ENCODE data around the gene IMMT.
A peak's percentile ranks its signal among the peaks of the same experiment; 100 is the strongest.
"Not testable (repeated sequence)": the region's sequence is repeated elsewhere in the genome, so short reads cannot be mapped to it uniquely, and the experiment has no call there.

The IMMT gene

DNA sequence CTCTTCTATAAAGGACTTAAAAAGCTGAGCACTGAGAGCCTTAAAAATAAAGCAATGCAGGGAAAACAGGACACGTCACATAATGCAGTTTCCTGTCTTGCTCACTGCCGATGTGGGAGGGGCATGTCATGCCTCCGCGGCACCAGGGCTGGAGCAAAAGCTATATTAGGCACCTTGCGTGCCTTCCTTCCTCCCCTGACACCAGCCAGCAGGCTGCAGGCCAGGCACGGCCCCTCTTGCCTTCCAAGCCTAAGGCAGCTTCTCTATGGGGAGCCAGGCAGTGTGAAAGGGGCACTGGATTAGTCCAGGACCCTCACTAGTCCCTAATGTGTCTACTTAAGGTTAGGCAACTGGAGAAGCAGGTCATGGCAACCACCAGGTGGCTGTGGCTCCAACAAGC lies 30.3 kb upstream of the IMMT start:
- no peak for DNase-seq

- no peak for DNase-seq
Observed at GRCh38 chr2:86224645-86225355, 29.5 kb upstream of the IMMT start.

GRCh38 chr2:86223927-86224560 lies 28.8 kb upstream of the IMMT start:
- peak; percentile 17 for DNase-seq

DNA sequence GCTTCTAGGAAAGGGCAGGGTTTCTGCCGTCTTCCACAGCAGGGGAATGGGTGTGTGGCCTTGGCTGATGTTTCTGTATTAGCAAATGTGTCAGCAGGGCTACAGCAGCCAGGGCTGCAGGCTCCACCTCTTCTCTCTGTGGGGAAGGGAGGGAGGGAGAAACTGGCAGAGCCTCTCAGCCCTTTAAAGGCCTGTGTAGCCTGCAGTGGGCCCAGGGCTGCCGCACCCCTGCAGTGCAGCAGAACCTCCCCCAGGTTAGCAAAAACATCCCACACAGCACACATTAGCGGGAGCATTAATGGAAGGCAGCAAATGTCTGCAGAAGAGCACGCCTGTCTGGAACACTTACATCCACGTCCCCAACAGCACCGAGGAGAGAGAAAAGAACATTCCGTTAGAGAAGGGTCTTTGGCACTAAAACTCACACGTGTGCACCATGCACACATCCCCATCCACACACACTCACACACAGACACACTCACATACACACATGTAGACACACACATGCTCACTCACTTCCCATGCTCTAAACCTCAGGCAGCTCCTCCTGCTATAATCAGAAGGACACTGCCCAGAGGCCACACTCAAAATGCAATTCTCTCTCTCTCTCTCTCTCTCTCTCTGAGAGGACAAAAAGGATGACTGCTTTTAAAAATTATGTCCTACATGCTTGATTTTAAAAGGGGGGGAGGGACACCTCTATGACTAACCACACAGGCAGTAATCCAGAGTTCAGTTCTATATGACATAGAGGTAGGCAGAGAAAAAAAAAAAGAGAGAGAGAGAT lies 28.1 kb upstream of the IMMT start:
- DNase-seq = no peak

GRCh38 chr2:86221066-86221684 lies 25.9 kb upstream of the IMMT start:
- DNase-seq = no peak

- no peak for DNase-seq
Observed at GRCh38 chr2:86219896-86220295, 24.6 kb upstream of the IMMT start.

- DNase-seq = no peak
Observed at GRCh38 chr2:86218124-86218523, 22.9 kb upstream of the IMMT start.

GRCh38 chr2:86216575-86217555 lies 21.6 kb upstream of the IMMT start:
- no peak for DNase-seq

GRCh38 chr2:86214503-86214832 lies 19.2 kb upstream of the IMMT start:
- no peak for DNase-seq

- no peak for DNase-seq
Observed at GRCh38 chr2:86213699-86214502, 18.6 kb upstream of the IMMT start.

- DNase-seq = no peak
Observed at GRCh38 chr2:86213056-86213455, 17.8 kb upstream of the IMMT start.

- DNase-seq = no peak
Observed at GRCh38 chr2:86211796-86212188, 16.5 kb upstream of the IMMT start.

GRCh38 chr2:86211033-86211795 lies 16.0 kb upstream of the IMMT start:
- DNase-seq = no peak

DNA sequence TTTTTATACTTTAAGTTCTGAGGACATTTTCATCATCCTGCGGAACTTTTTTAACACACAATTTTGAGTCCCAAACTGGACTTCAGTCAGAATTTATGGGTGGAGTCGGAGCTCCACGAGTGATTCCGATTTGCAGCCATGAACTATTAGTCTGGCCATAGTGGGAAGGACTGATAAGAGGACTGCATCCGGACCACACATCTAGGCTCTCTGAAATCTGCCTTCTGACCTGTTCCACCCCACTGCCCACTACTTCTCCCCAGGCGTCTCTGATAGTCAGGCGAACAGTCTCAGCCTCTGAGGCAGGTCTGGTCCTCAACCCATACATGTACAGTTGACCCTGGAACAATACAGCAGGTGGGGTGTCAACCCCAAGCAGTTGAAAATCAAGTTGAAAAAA lies 9.2 kb upstream of the IMMT start:
- DNase-seq = no peak

GRCh38 chr2:86203614-86204013 lies 8.4 kb upstream of the IMMT start:
- no peak for DNase-seq

DNA sequence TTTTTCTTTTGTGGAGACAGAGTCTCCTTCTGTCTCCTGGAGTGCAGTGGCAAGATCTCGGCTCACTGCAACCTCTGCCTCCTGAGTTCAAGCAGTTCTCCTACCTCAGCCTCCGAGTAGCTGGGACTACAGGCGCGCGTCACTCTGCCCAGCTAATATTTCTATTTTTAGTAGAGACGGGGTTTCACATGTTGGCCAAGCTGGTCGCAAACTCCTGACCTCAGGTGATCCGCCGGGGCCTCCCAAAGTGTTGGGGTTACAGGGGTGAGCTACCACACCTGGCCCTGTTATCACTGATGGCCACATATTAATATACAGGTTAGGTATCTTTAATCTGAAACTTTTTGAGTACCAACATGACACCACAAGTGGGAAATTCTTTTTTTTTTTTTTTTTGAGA lies 7.4 kb upstream of the IMMT start:
- no peak for DNase-seq

DNA sequence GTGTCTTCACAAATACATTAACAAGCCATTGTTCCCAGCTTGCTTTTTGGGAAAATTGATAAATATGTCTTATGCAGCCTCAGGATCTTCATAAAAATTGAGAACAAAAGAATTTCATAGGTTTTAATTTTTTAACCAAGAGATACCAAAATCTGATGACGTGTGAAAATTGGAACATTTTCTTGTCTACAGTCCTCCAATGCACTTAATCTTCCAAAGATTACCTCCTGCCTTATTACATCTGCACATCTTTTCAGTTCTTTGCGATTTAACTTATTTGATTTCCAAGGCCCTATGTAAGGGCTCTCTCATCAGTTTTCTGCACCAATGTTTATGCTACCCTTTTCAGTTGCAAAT lies 7.1 kb upstream of the IMMT start:
- DNase-seq = no peak

DNA sequence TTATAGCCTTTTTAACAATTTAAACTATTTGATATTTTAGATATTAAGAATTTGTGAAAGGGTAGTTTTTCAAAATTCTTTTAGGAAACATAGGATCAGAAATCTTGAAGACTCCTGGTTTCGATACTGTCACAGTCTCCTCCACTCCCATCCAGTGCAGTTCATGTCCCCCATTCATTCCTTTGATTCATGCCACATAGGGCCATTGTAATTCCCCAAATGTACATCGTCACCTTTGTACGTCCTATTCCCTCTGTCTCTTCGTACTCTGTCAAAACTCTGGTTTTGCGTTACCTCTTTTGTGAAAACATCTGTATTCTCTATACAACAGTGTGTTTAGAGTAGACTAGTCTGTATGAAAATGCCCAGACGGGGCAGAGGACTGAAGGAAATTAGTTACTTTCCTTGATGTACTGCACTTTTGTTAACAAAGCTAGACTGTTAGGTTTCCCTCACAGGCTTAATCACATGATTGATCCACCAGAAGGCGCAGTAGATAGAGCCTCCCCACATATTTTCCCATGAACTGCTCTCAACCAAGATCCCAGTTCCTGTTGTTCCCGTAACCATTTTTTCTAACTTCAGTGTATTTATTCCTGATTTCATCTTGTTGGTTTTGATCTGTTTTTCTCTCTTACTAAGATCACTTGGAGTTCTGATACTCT lies 6.5 kb upstream of the IMMT start:
- DNase-seq = no peak

DNA sequence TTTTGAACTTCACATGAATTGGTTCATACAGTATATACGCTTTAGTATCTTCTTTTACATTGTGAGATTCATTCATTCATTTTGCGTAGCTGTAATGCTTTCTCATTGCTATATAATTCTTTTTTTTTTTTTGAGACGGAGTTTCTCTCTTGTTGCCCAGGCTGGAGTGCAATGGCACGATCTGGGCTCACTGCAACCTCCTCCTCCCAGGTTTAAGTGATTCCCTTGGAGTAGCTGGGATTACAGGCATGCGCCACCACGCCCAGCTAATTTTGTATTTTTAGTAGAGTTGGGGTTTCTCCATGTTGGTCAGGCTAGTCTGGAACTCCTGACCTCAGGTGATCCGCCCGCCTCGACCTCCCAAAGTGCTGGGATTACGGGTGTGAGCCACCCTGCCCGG lies 5.3 kb upstream of the IMMT start:
- DNase-seq = not testable (repeated sequence)

GRCh38 chr2:86199834-86200177 lies 4.5 kb upstream of the IMMT start:
- DNase-seq = no peak
